Stimulated activated naive CD8-positive, alpha-beta T cell treated with anti-CD3 and anti-CD28 coated beads, Interleukin-15, amount 100 ng/mL, for 72 hours (primary cell): ENCODE data around the gene PRKAR2B.
"Not testable (repeated sequence)": the region's sequence is repeated elsewhere in the genome, so short reads cannot be mapped to it uniquely, and the experiment has no call there.

ENCODE experiments used
- ATAC-seq: fragments of 150-1000 bp; cut with Tn5 transposase; 2 replicates; pipeline ENCODE4 v1.10.0; 2021; ENCODE audit warnings: mild to moderate bottlenecking, moderate library complexity
- DNase-seq, 2 donors: peaks; one replicate each; pipeline ENCODE4 v3.0.0; 2021 to 2022
- H3K27ac Mint-ChIP-seq, 2 donors: one replicate each; pipeline ENCODE4 v1.8.0; 2022; ENCODE audit warnings: mild to moderate bottlenecking in 2 of 2, mixed read lengths in 2 of 2, moderate library complexity in 2 of 2
- H3K27me3 Mint-ChIP-seq: one replicate; pipeline ENCODE4 v1.8.0; 2022; ENCODE audit warnings: mixed read lengths
- H3K4me1 Mint-ChIP-seq: one replicate; pipeline ENCODE4 v1.8.0; 2022; ENCODE audit warnings: mild to moderate bottlenecking, mixed read lengths
- H3K4me3 Mint-ChIP-seq, 2 donors: one replicate each; pipeline ENCODE4 v1.8.0; 2022; ENCODE audit warnings: mild to moderate bottlenecking in 2 of 2, mixed read lengths in 2 of 2, moderate library complexity in 1 of 2
- H3K9me3 Mint-ChIP-seq, 2 donors: one replicate each; pipeline ENCODE4 v1.8.0; 2022; ENCODE audit warnings: mixed read lengths in 2 of 2

PRKAR2B gene

DNA sequence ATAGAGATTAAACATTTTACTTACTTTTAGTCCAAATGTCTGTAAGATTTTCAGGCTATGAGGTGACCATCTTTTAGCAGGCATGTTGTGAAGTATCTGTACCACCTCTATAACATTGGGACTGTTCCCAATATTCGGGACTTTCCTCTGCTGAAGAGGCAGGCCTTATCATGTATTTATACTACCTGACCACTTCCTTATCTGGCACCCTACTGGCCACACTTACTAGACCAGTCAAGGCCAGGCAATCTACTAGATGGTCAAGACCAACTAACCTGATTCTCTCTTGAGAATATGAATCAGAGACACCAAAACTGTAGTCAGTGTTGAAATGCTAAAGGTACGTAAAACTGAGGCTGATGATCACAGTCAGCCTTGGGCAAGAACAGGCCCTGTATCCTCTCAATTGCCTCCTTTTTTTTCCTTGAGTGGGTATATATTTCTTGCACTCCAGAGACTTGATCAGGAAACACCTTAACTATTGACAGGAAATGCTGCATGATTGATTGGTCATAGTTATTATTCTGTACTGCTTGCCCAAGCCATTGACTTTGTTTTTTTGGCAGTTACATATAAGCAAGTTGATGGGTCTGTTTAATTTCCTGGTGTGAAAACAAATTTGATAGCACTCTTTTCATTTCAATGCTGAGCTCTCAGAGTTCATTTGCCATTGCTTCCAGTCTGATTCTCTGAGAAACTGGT lies 5.2 kb upstream of the PRKAR2B start:
- no peak for ATAC-seq
- Mint-ChIP-seq H3K27ac (no peak overlapping the region), H3K4me3 (no peak overlapping the region), H3K27me3 (peaks cover 8% of the 10 kb centered on the region), H3K9me3 (peaks cover 8 to 9% of the 10 kb centered on the region in 2 donors), H3K4me1 (peaks cover 6% of the 10 kb centered on the region)
- DNase-seq = no peak

DNA sequence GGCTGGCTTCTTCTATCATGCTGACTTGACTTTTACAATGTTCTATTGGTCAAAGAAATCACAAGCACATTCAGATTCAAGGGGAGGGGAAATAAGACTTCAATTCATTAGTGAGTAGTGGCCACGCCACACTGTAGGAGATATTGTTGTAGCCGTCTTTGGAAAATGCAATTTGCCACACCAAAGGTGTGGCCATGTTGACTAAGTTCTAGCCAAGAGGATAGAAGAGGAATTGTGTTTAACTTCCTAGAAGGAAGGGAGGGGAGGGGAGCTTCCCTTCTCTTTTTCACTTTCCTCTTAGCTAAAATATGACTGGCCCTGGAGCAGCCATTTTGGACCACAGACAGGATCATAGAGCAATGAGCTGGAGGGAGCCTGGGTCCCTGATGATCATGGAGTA lies 3.4 kb upstream of the PRKAR2B start:
- Mint-ChIP-seq H3K4me1 (peaks cover 17% of the 10 kb centered on the region), H3K27me3 (peaks cover 20% of the 10 kb centered on the region), H3K9me3 (peaks cover 8% of the 10 kb centered on the region in 2 donors), H3K4me3 (no peak overlapping the region), H3K27ac (no peak overlapping the region)
- no peak for DNase-seq
- ATAC-seq = no peak

DNA sequence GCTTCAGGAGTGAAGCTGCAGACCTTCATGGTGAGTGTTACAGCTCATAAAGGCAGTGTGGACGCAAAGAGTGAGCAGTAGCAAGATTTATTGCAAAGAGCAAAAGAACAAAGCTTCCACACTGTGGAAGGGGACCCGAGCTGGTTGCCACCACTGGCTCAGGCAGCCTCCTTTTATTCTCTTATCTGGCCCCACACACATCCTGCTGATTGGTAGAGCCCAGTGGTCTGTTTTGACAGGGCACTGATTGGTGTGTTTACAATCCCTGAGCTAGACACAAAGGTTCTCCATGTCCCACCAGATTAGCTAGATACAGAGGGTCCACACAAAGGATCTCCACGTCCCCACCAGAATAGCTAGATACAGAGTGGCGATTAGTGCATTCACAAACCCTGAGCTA lies 2.7 kb upstream of the PRKAR2B start:
- H3K27ac Mint-ChIP-seq = peak overlapping the region in 1 of 2 donors; percentile 34
- not testable (repeated sequence) for H3K4me3 Mint-ChIP-seq, H3K9me3 Mint-ChIP-seq, ATAC-seq, DNase-seq
- peaks cover 17% of the 10 kb centered on the region for H3K4me1 Mint-ChIP-seq
- peaks cover 25% of the 10 kb centered on the region for H3K27me3 Mint-ChIP-seq

DNA sequence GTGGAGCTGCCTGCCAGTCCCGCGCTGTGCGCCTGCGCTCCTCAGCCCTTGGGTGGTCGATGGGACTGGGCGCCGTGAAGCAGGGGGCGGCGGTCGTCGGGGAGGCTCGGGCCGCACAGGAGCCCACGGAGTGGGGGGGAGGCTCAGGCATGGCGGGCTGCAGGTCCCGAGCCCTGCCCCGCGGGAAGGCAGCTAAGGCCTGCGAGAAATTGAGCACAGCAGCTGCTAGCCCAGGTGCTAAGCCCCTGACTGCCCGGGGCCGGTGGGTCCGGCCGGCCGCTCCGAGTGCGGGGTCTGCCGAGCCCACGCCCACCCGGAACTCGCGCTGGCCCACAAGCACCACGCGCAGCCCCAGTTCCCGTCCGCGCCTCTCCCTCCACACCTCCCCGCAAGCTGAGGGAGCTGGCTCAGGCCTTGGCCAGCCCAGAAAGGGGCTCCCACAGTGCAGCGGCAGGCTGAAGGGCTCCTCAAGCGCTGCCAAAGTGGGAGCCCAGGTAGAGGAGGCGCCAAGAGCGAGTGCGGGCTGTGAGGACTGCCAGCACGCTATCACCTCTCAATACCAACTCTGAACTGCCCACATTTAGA lies 2.1 kb upstream of the PRKAR2B start:
- H3K27ac Mint-ChIP-seq, H3K4me3 Mint-ChIP-seq, DNase-seq, ATAC-seq, H3K9me3 Mint-ChIP-seq: not testable (repeated sequence)
- Mint-ChIP-seq H3K27me3 (peaks cover 31% of the 10 kb centered on the region), H3K4me1 (peaks cover 17% of the 10 kb centered on the region)

GRCh38 chr7:107043491-107043890 lies 1.0 kb upstream of the PRKAR2B start:
- H3K27ac Mint-ChIP-seq = no peak overlapping the region

GRCh38 chr7:107043921-107044346 lies 571 bp upstream of the PRKAR2B start:
- Mint-ChIP-seq H3K27ac (peak overlapping the region in 1 of 2 donors; percentile 67), H3K9me3 (no peaks in the 10 kb centered on the region), H3K27me3 (peaks cover 41% of the 10 kb centered on the region), H3K4me1 (peaks cover 17% of the 10 kb centered on the region), H3K4me3 (peak overlapping the region; percentile 73)
- ATAC-seq (no peak), DNase-seq (no peak)

More at GRCh38 chr7:107043491-107043890, 1.0 kb upstream of the PRKAR2B start:
- Mint-ChIP-seq H3K4me1 (peaks cover 17% of the 10 kb centered on the region), H3K9me3 (no peaks in the 10 kb centered on the region), H3K27me3 (peaks cover 41% of the 10 kb centered on the region), H3K4me3 (peak overlapping the region; percentile 73)
- no peak for DNase-seq
- no peak for ATAC-seq

- no peaks in the 10 kb centered on the region for H3K9me3 Mint-ChIP-seq
- no peak for DNase-seq
- peak overlapping the region in 1 of 2 donors; percentile 6 for H3K27ac Mint-ChIP-seq
- no peak for ATAC-seq
- H3K4me3 Mint-ChIP-seq = peak overlapping the region; percentile 83 to 94
- peaks cover 41% of the 10 kb centered on the region for H3K27me3 Mint-ChIP-seq
- H3K4me1 Mint-ChIP-seq = peaks cover 17% of the 10 kb centered on the region
Measured at GRCh38 chr7:107045195-107045960, 873 bp downstream of the PRKAR2B start.

GRCh38 chr7:107045980-107046379 lies 1.5 kb downstream of the PRKAR2B start:
- ATAC-seq = no peak
- H3K27ac Mint-ChIP-seq = no peak overlapping the region
- peaks cover 41% of the 10 kb centered on the region for H3K27me3 Mint-ChIP-seq
- DNase-seq = no peak
- peak overlapping the region; percentile 29 to 83 for H3K4me3 Mint-ChIP-seq
- no peaks in the 10 kb centered on the region for H3K9me3 Mint-ChIP-seq
- peaks cover 17% of the 10 kb centered on the region for H3K4me1 Mint-ChIP-seq

DNA sequence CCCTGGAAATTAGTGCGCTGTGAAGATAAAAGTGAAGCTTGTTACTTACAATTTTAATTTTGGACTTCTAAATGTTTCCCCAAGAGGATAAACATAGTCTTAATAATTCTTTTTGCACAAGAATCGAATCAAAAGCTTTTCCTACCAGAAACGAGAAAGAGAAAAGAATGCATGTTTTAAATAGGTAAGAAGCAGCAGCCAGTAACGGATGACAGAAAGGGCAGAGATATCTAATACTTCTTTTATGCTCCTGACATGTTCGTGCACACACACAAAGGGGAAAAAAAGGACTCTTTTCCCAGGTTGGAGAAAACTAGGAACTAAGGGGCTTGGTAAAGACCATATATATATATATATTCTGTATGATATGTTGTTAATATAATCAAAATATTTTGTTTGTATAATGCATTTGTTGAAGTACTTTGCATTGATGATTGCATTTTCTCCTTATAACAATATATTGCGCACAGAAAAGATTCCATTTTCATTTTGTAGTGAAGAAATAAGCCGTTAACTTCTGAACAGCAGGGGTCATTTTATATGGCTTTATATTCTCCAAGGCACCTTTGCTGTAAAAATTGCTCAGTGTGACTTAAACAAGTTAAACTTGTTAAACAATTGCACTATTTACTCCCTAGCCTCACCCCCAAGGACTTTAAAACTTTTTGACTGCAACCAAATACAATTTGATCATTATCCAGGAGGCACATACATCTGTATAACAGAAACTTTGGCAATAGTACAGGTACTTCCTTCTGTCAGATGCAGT lies 2.2 kb downstream of the PRKAR2B start:
- Mint-ChIP-seq H3K9me3 (no peaks in the 10 kb centered on the region), H3K27me3 (peaks cover 41% of the 10 kb centered on the region), H3K27ac (no peak overlapping the region)

DNA sequence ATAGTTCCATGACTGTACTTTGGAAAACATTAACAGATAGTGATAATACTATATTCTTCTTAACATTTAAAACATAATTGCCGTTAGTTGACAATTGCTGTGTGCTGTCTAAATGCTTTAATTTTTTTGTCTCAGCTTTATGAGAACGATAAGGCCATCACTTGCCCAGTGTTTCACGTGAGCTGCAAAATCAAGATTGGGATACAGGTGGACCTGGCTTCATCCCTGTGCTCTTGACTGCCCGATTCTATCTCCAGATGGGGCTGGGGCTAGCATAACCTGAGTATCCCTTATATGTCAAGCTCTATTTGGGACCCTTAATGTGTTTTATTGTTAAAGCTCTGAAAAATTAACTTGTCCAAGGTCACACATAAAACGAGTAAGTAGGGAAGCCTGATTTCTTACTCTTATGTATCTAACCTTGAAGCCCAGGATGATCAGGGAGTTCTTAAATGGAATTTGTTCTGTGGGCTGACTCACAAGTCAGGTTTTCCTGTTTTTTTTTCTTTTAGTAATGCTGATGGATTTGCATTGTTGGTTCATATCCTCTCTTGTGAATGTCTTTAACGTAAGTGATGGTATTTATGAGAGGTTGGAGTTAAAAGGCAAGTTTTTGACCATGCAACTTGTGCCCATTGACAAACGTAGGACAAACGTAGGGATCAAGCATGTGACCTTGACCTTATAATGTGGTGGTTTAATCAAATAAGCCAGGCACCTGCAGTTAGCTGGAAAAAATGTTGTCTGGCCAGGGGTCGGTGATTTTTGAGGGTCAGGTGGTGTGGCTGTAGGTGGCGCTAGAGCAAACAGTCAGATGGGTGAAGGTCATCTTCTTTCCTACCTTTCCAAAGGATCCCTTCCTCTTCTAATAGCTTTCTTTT lies 3.6 kb downstream of the PRKAR2B start:
- Mint-ChIP-seq H3K27me3 (peaks cover 41% of the 10 kb centered on the region), H3K27ac (no peak overlapping the region), H3K4me1 (peaks cover 25% of the 10 kb centered on the region), H3K9me3 (no peaks in the 10 kb centered on the region), H3K4me3 (no peak overlapping the region)
- no peak for ATAC-seq
- no peak for DNase-seq

More for the DNA sequence above, 2.2 kb downstream of the PRKAR2B start:
- DNase-seq (no peak), ATAC-seq (no peak)
- no peak overlapping the region for H3K4me3 Mint-ChIP-seq
- H3K4me1 Mint-ChIP-seq = peaks cover 23% of the 10 kb centered on the region

DNA sequence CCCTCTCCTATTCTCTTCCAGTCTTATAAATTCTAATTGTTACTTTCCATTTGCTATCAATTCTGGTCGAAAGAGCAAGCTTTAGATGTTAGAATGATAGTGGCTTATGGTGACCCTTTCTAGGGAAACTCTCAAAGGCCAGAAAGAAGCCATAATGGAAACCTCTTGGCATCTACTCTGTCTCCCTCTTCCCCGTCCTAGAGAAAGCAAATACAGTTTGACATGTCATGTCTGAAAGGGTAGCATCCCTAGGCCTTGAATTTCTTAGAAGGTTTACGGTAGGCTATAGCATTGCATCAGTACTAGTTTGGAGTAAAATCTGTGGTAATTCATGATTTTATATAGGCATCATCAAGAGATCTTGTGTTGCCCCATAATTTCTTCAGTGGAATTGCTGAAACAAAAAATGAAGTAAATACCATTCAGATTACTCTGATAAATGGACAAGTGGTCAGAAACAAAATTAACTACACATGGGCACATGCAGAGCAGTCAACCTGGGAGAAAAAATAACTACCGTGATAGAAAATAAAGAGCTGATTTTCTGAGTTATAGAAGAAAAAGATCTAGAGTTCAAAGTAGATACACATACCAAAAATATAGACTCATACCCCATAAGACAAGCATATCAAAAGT lies 4.4 kb downstream of the PRKAR2B start:
- Mint-ChIP-seq H3K9me3 (no peaks in the 10 kb centered on the region), H3K4me1 (peaks cover 22% of the 10 kb centered on the region), H3K27me3 (peaks cover 37% of the 10 kb centered on the region), H3K27ac (no peak overlapping the region), H3K4me3 (no peak overlapping the region)
- DNase-seq (no peak), ATAC-seq (no peak)

- peaks cover 19% of the 10 kb centered on the region for H3K4me1 Mint-ChIP-seq
- H3K9me3 Mint-ChIP-seq = no peaks in the 10 kb centered on the region
- no peak overlapping the region for H3K4me3 Mint-ChIP-seq
- no peak for DNase-seq
- no peak overlapping the region for H3K27ac Mint-ChIP-seq
- no peak for ATAC-seq
- peaks cover 33% of the 10 kb centered on the region for H3K27me3 Mint-ChIP-seq
Measured at GRCh38 chr7:107049480-107049879, 5.0 kb downstream of the PRKAR2B start.

GRCh38 chr7:107049971-107050532 lies 5.5 kb downstream of the PRKAR2B start:
- H3K27ac Mint-ChIP-seq = no peak overlapping the region
- peaks cover 32% of the 10 kb centered on the region for H3K27me3 Mint-ChIP-seq
- H3K4me3 Mint-ChIP-seq = no peak overlapping the region
- ATAC-seq = no peak
- DNase-seq = no peak
- H3K4me1 Mint-ChIP-seq = peaks cover 19% of the 10 kb centered on the region
- H3K9me3 Mint-ChIP-seq = no peaks in the 10 kb centered on the region

- Mint-ChIP-seq H3K27me3 (peaks cover 19% of the 10 kb centered on the region), H3K4me3 (no peak overlapping the region), H3K9me3 (no peaks in the 10 kb centered on the region), H3K27ac (peak overlapping the region; percentile 9 to 61), H3K4me1 (peaks cover 8% of the 10 kb centered on the region)
- ATAC-seq = peak; percentile 45
- no peak for DNase-seq
Measured at GRCh38 chr7:107051376-107051775, 6.9 kb downstream of the PRKAR2B start.
